Fibroblast of the conjunctiva (primary cell): Measurements from ENCODE around the gene MGLL.

ENCODE experiments used
- DNase-seq: peaks from one replicate; pipeline ENCODE4 v3.0.0-alpha.2; 2010; ENCODE audit warnings: low read depth

MGLL gene

GRCh38 chr3:127674790-127675189 lies 147.5 kb downstream of the MGLL start:
- no peak for DNase-seq

GRCh38 chr3:127674101-127674721 lies 148.1 kb downstream of the MGLL start:
- DNase-seq = no peak

- DNase-seq = no peak
Measured at GRCh38 chr3:127673191-127674100, 148.9 kb downstream of the MGLL start.

- peak; percentile 33 for DNase-seq
Measured at GRCh38 chr3:127672429-127673190, 149.7 kb downstream of the MGLL start, which contains the start of gene ABTB1. TSS of gene ABTB1 (plus strand) at chr3:127672952. CDS start at chr3:127673026, 74 bp downstream.

GRCh38 chr3:127671523-127672428 lies 150.5 kb downstream of the MGLL start:
- DNase-seq = no peak

- no peak for DNase-seq
Measured at GRCh38 chr3:127670761-127671522, 151.4 kb downstream of the MGLL start.

GRCh38 chr3:127670229-127670559 lies 152.1 kb downstream of the MGLL start:
- DNase-seq = no peak

DNA sequence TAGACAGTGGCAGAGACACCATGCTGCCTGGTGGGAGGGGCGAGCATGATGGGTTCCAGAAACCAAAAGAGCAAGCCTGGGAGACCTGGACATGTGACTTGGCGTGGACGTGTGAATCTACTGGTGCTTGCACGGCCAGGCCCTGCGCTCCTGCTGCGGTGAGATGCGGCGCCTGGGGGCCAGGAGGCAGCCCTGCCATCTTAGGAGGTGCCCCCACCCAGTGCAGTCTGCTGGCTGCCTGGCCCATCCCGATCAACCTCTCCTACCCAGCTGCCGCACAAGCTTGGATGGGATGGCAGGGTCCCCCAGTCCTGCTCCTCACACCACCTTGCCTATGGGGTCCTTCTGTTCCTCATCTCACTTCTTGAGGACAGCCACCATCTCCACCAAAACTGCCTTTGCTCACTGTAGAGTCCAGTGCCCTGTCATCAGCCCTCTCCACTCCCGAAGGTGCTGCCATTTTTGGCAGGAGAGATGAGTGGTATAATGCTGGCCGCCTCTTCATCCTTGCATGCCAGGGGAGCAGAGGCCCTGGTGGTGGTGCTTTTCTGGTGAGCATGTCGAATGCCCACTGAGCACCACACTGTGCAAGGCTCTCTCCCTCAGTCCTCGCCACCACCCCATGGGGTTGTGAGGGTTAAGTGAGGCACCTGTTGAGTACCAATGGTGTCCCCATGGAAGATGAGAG lies 152.6 kb downstream of the MGLL start:
- DNase-seq = no peak

DNA sequence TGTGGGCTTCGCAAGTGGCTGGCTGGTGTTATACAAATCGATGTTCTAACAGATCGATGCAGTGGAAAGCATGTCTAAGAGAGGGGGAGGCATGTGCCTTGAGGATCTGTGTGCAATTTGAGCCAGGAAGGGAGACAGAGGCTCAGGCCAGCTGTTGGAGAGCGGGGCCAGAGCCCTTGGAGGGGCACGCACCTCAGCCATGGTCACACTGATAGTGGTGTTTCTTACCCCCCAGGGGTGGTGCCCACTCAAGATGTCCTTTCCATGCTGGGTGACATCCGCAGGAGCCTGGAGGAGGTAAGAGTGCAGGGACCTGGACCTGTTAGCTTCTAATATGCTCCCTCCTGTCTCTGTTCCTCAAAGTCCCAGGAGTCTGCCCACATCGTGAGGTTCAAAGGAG lies 153.4 kb downstream of the MGLL start:
- no peak for DNase-seq

- DNase-seq = no peak
Measured at GRCh38 chr3:127667119-127667681, 155.1 kb downstream of the MGLL start.

DNA sequence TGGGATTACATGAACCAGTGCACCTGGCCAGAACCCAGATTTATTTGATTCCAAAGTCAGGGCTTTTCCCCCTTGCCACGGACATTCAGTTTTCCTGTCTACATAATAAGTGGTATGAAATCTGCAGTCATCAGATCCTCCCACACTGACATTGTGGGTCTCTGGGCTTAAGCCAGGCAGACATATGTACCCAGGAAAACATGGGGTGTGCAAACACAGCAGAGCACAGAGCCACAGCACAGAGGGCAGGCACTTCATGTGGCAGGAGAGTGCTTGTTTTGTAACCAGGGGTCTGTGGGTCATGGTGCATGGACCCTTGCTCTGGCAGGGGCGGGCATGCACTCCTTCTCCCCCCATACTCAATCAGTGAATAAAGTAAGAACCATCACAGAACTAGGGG lies 155.6 kb downstream of the MGLL start:
- DNase-seq = no peak

DNA sequence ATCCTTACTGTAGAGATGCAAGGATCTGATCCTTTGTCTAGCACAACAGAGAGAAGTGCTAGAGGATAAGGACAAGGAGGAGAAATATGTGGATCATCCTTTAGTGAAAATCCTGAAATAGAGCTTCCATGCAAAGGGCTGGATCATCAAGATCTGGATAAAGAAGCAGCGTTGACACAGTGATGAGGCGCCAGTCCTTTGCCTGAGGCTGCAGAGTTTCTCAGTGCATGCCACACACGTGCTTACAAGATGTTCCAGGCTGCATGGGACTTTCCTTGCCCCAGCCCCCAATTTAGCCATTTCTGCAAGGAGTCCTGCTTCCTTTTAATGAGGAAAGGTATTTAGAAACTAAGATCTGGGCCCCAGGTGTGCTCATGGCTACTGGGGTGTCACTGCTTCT lies 156.7 kb downstream of the MGLL start:
- no peak for DNase-seq

DNA sequence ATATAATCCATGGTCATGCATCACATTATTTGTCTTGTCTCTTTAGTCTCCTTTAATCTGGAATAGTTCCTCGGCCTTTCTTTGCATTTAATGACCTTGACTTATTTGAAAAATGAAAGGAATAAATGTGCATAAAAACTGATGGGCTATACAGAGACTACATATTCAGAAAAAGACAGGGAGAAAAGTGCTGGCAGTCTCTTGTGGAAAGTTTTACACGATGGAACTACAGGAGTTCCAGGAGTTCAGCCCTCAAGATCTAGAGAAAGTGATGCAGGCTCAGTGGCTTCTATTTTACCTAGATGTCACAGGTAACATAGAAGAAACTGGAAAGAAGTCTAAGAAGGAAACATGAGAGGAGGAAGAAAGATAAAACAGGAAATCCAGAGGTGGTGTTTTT lies 157.2 kb downstream of the MGLL start:
- DNase-seq = no peak

DNA sequence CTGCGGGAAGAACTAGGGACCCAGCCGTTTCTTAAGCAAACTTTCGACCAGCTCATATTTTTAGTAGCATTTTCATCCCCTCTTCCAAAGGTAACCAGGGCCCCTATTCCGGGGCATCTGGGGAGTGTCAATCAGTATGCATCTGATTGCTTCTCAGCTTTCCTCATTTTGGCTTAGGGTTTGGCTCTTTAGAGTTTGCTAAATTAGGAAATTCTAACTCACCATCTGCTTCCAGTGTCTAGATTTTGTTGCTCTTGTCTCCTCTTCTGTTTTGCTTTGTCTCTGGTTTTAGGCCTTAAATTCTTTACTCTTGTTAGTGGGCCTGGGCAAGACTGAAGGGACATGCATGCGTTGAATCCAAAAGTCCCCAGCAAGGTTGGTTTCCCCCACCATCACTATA lies 159.2 kb downstream of the MGLL start:
- no peak for DNase-seq

GRCh38 chr3:127662001-127662469 lies 160.3 kb downstream of the MGLL start:
- no peak for DNase-seq

- DNase-seq = no peak
Measured at GRCh38 chr3:127661600-127661999, 160.7 kb downstream of the MGLL start.

DNA sequence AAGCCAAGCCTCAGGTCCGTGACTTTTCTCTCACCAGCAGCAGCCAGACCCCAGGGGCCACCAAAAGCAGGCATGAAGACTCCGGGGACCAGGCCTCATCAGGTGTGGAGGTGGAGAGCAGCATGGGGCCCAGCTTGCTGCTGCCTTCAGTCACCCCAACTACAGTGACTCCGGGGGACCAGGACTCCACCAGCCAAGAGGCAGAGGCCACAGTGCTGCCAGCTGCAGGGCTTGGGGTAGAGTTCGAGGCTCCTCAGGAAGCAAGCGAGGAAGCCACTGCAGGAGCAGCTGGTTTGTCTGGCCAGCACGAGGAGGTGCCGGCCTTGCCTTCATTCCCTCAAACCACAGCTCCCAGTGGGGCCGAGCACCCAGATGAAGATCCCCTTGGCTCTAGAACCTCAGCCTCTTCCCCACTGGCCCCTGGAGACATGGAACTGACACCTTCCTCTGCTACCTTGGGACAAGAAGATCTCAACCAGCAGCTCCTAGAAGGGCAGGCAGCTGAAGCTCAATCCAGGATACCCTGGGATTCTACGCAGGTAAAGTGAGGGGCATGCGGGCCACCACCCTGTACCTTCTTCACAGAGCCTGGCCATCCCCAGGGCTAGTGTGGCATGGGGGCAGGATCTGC lies 161.6 kb downstream of the MGLL start:
- no peak for DNase-seq

GRCh38 chr3:127658234-127658633 lies 164.1 kb downstream of the MGLL start:
- no peak for DNase-seq

- DNase-seq = no peak
Measured at GRCh38 chr3:127656906-127657305, 165.4 kb downstream of the MGLL start.
